Measurements from ENCODE around the gene CDH9.

The CDH9 gene

DNA sequence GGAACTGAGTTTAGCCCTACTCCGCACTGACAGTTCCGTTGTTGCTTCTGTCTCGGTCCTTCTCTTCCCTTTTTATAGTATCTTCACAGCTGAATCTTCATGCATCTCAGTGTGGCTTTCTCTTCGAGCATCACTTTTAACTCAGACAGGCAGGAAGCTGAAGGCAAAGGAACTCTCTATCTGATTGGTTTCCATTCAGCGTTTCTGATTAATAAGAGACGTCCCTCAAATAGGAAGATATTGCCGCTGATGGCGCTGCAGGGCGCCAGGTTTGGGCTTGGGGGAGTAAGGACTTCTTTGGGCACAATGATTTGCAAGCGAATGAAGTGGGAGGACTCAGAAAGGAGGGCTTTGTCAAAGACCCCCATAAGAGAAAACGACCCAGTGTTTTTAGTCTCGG is at the start of gene CDH9:
TSS of gene CDH9 (minus strand) at position 111 of the 400 bp plus-strand sequence. CDS start 50,253 bp downstream, outside the sequence.
- Mint-ChIP-seq H3K27me3 (no peaks in the 10 kb centered on the region), H3K27ac (no peak within 1 kb of the TSS), H3K36me3 (no peaks in the 10 kb centered on the region), H3K4me1 (ENCODE audit: low read depth) (no peaks in the 10 kb centered on the region), H3K4me3 (no peak within 1 kb of the TSS), H3K9me3 (ENCODE audit: low read depth) (peaks cover 9% of the 10 kb centered on the region)

DNA sequence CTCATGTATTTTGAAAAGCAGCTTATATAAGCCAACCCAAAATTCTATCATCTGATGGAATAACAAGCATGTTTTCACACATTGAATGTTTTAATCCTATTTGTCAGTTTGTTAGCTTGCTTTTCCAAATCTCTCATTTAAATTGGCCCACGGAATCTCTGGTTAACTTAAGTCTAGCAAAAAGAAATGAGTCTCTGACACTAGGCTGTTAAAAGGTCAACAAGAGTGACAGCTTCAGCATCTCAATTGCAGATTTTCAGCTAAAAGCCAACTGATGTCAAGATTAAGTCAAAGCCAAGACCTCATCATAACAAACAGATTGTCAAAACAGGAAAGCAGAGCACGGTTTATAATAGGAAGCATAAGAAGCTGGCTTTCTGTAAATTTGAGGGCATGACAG is 49.4 kb upstream of the CDH9 start:
- Mint-ChIP-seq H3K36me3 (no peaks in the 10 kb centered on the region), H3K4me1 (ENCODE audit: low read depth) (no peaks in the 10 kb centered on the region), H3K27me3 (no peaks in the 10 kb centered on the region), H3K9me3 (ENCODE audit: low read depth) (no peaks in the 10 kb centered on the region), H3K27ac (no peak overlapping the region), H3K4me3 (no peak overlapping the region)

GRCh38 chr5:27083449-27084415 is 45.3 kb upstream of the CDH9 start:
- Mint-ChIP-seq H3K4me1 (ENCODE audit: low read depth) (no peaks in the 10 kb centered on the region), H3K36me3 (no peaks in the 10 kb centered on the region), H3K9me3 (ENCODE audit: low read depth) (no peaks in the 10 kb centered on the region), H3K4me3 (no peak overlapping the region), H3K27ac (no peak overlapping the region), H3K27me3 (no peaks in the 10 kb centered on the region)

- no peak overlapping the region for H3K27ac Mint-ChIP-seq
- H3K36me3 Mint-ChIP-seq: no peaks in the 10 kb centered on the region
- no peak overlapping the region for H3K4me3 Mint-ChIP-seq
- no peaks in the 10 kb centered on the region for H3K27me3 Mint-ChIP-seq
- H3K9me3 Mint-ChIP-seq (ENCODE audit: low read depth): peaks cover 15% of the 10 kb centered on the region
- H3K4me1 Mint-ChIP-seq (ENCODE audit: low read depth): no peaks in the 10 kb centered on the region
Measured at GRCh38 chr5:27080147-27080546, 41.8 kb upstream of the CDH9 start.

DNA sequence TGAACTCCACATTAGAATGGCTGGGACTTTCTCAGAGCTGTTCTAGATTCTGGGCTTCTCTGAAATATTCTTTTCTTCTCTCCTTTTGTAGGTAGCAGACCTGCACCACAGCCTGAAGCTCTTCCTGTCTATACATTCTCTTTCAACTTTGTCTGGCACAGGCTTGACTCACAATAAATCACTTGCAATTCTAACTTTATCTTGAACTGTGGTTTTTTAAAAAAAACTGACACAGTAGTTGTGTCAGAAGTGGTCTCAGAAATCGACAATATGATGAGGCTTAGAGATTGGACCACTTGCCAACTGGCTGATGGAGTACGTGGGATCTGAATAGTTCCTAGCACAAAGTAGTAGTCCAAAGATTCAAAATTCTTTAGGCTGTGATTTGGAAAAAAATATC is 24.1 kb upstream of the CDH9 start:
- Mint-ChIP-seq H3K9me3 (ENCODE audit: low read depth) (peaks cover 10% of the 10 kb centered on the region), H3K4me1 (ENCODE audit: low read depth) (no peaks in the 10 kb centered on the region), H3K27ac (no peak overlapping the region), H3K27me3 (no peaks in the 10 kb centered on the region), H3K36me3 (no peaks in the 10 kb centered on the region), H3K4me3 (no peak overlapping the region)

DNA sequence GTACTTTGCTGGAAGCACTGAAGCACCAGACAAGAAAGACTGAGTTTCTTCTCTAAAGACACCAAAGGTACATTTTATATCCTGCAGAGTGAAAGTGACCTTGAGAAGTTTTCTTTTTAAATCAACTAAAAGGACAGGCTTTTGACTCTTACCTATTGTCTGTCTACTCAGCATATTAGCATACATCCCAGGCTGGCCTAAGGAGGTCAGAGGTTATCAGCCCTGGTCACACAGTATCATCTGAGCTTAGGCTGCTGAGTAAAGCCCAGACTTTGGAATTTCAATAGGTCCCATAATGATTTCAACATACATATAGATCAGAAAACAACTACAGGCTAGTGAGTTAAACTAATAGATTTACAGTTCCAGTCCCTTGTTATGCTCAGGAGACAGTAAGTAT is 10.1 kb upstream of the CDH9 start:
- Mint-ChIP-seq H3K4me3 (no peak overlapping the region), H3K27ac (no peak overlapping the region), H3K4me1 (ENCODE audit: low read depth) (no peaks in the 10 kb centered on the region), H3K9me3 (ENCODE audit: low read depth) (peaks cover 18% of the 10 kb centered on the region), H3K27me3 (no peaks in the 10 kb centered on the region), H3K36me3 (no peaks in the 10 kb centered on the region)

DNA sequence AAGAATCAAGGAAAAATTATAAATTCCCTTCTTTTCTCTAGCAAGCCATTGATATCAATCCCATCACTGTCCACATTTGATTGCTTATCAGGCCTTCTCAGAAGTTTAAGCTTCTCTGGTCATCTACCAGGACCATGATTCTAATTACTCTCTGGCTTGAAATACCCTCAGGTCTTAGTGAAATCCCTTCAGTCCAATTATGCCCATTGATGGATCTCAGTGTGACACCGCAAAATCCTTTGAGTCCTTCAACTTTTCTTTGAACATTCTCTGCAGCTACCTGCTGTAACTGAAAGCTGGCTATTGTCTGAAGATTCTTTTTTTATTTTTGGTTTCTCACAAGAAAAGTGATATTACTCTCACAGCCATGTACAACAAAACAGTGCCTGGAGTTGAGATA is 3.0 kb upstream of the CDH9 start:
- no peaks in the 10 kb centered on the region for H3K27me3 Mint-ChIP-seq
- H3K4me1 Mint-ChIP-seq (ENCODE audit: low read depth): no peaks in the 10 kb centered on the region
- no peak overlapping the region for H3K27ac Mint-ChIP-seq
- H3K4me3 Mint-ChIP-seq: no peak overlapping the region
- no peaks in the 10 kb centered on the region for H3K36me3 Mint-ChIP-seq
- H3K9me3 Mint-ChIP-seq (ENCODE audit: low read depth): peaks cover 9% of the 10 kb centered on the region

GRCh38 chr5:27034565-27034964 is 3.8 kb downstream of the CDH9 start:
- Mint-ChIP-seq H3K27me3 (no peaks in the 10 kb centered on the region), H3K27ac (no peak overlapping the region), H3K9me3 (ENCODE audit: low read depth) (peaks cover 9% of the 10 kb centered on the region), H3K4me3 (no peak overlapping the region), H3K4me1 (ENCODE audit: low read depth) (no peaks in the 10 kb centered on the region), H3K36me3 (no peaks in the 10 kb centered on the region)

DNA sequence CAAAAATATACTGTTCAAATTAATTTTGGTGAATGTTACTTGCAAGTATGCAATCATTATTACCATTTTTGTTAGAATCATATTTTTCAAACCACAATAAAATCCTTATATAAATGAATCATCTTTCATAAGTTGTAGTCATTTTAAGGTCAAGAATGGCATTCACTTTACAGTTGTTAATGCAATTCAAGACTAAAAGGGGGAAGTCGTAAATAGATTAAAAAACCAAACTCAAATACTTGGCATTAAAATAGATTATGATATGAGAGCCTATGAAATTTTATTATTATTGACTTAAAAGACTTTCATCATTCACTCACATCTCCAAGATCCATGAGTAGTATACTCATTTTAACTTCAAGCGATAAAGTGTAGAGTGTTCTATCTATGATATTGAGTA is 11.6 kb downstream of the CDH9 start:
- no peak overlapping the region for H3K4me3 Mint-ChIP-seq
- no peaks in the 10 kb centered on the region for H3K27me3 Mint-ChIP-seq
- H3K9me3 Mint-ChIP-seq (ENCODE audit: low read depth): peaks cover 6% of the 10 kb centered on the region
- H3K27ac Mint-ChIP-seq: no peak overlapping the region
- H3K36me3 Mint-ChIP-seq: no peaks in the 10 kb centered on the region
- H3K4me1 Mint-ChIP-seq (ENCODE audit: low read depth): no peaks in the 10 kb centered on the region

DNA sequence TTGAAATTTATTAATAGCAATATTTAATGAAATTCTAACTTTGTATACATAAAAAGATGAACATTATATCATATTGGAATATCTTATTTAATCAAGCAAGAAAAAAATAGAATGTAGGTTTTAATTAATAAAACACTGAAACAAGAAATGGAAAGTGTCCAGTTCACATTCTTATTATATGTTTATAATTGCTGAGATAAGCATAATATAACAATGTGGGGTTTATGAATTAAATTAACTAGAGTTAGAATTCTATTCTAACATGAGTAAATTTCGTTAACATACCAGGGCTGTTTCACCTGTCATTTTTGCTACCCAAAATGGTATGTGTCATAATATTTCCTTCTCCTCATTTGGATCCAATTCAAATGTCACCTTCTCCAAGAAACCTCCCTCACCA is 12.3 kb downstream of the CDH9 start:
- H3K4me3 Mint-ChIP-seq: no peak overlapping the region
- H3K4me1 Mint-ChIP-seq (ENCODE audit: low read depth): no peaks in the 10 kb centered on the region
- no peak overlapping the region for H3K27ac Mint-ChIP-seq
- peaks cover 6% of the 10 kb centered on the region for H3K9me3 Mint-ChIP-seq (ENCODE audit: low read depth)
- H3K27me3 Mint-ChIP-seq: no peaks in the 10 kb centered on the region
- H3K36me3 Mint-ChIP-seq: no peaks in the 10 kb centered on the region

GRCh38 chr5:27021471-27021870 is 16.9 kb downstream of the CDH9 start:
- Mint-ChIP-seq H3K9me3 (ENCODE audit: low read depth) (peaks cover 6% of the 10 kb centered on the region), H3K36me3 (no peaks in the 10 kb centered on the region), H3K4me1 (ENCODE audit: low read depth) (no peaks in the 10 kb centered on the region)

DNA sequence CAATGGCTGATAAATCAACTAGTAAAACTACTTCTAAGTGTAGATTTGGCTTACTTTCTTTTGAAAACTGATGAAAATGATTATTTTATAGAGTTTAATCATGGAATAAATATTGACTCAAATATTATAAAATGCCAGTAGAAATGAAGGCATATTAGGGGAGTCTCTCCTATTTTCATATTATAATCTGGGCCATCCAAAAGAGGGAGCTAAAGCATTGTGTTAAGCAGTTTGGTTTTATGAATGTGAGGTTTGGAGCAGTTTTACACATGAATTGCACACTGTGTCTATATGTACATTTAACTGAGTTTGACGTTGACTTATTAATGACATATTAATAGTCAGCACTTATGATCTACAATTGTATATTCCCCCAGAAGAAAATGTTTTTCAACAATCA is 17.4 kb downstream of the CDH9 start:
- no peak overlapping the region for H3K4me3 Mint-ChIP-seq
- no peaks in the 10 kb centered on the region for H3K27me3 Mint-ChIP-seq
- H3K4me1 Mint-ChIP-seq (ENCODE audit: low read depth): no peaks in the 10 kb centered on the region
- no peaks in the 10 kb centered on the region for H3K36me3 Mint-ChIP-seq
- H3K27ac Mint-ChIP-seq: no peak overlapping the region
- H3K9me3 Mint-ChIP-seq (ENCODE audit: low read depth): peaks cover 6% of the 10 kb centered on the region

More at GRCh38 chr5:27021471-27021870, 16.9 kb downstream of the CDH9 start:
- H3K27me3 Mint-ChIP-seq: no peaks in the 10 kb centered on the region
- H3K4me3 Mint-ChIP-seq: no peak overlapping the region
- H3K27ac Mint-ChIP-seq: no peak overlapping the region

- Mint-ChIP-seq H3K27ac (no peak overlapping the region), H3K4me1 (ENCODE audit: low read depth) (no peaks in the 10 kb centered on the region), H3K36me3 (no peaks in the 10 kb centered on the region), H3K9me3 (ENCODE audit: low read depth) (no peaks in the 10 kb centered on the region), H3K4me3 (no peak overlapping the region), H3K27me3 (no peaks in the 10 kb centered on the region)
Measured at GRCh38 chr5:27015758-27016157, 22.6 kb downstream of the CDH9 start.

DNA sequence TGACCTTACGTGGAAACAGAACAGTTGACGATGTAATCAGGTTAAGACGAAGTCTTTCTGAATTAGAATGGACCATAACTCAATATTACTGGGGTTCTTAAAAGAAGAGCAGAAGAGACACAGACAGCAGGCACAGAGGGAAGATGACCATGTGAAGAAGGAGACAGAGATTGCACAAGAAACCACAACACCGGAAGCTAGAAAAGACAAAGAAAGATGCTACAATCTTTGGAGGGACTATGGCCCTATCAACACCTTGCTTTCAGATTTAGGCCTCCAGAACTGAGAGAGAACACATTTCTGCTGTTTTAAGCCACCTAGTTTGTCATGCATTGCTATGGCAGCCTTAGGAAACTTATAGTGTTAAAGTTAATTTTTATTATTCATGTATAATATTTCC is 27.1 kb downstream of the CDH9 start:
- no peaks in the 10 kb centered on the region for H3K36me3 Mint-ChIP-seq
- H3K27ac Mint-ChIP-seq: no peak overlapping the region
- no peaks in the 10 kb centered on the region for H3K4me1 Mint-ChIP-seq (ENCODE audit: low read depth)
- no peaks in the 10 kb centered on the region for H3K27me3 Mint-ChIP-seq
- peaks cover 9% of the 10 kb centered on the region for H3K9me3 Mint-ChIP-seq (ENCODE audit: low read depth)
- no peak overlapping the region for H3K4me3 Mint-ChIP-seq

- no peaks in the 10 kb centered on the region for H3K27me3 Mint-ChIP-seq
- no peak overlapping the region for H3K27ac Mint-ChIP-seq
- H3K4me3 Mint-ChIP-seq: no peak overlapping the region
- H3K4me1 Mint-ChIP-seq (ENCODE audit: low read depth): no peaks in the 10 kb centered on the region
- peaks cover 9% of the 10 kb centered on the region for H3K9me3 Mint-ChIP-seq (ENCODE audit: low read depth)
- no peaks in the 10 kb centered on the region for H3K36me3 Mint-ChIP-seq
Measured at GRCh38 chr5:27010646-27011045, 27.7 kb downstream of the CDH9 start.

GRCh38 chr5:27009540-27009915 is 28.9 kb downstream of the CDH9 start:
- Mint-ChIP-seq H3K4me1 (ENCODE audit: low read depth) (no peaks in the 10 kb centered on the region), H3K27me3 (no peaks in the 10 kb centered on the region), H3K27ac (no peak overlapping the region), H3K9me3 (ENCODE audit: low read depth) (peaks cover 10% of the 10 kb centered on the region), H3K4me3 (no peak overlapping the region), H3K36me3 (no peaks in the 10 kb centered on the region)
